Astrocyte (in vitro differentiated cells and primary cell): ENCODE data around the gene TENM3. TPM values are rescaled to one million over a fixed set of nuclear protein-coding genes. Genes with fewer than 3 reads are reported as not detected.

ENCODE experiments used
- DNase-seq: peaks from one replicate; pipeline ENCODE4 v3.0.0-alpha.2; 2010; ENCODE audit warnings: low read depth
- FAIRE-seq: peaks from 2 replicates; lab custom pipeline; 2011; peaks lifted over from hg19 to GRCh38; lab: Jason Lieb, UNC
- H2AFZ ChIP-seq: 2 replicates; pipeline ENCODE4 v1.6.0; 2012; ENCODE audit warnings: low read depth, low read length, inconsistent platforms
- H3K27ac ChIP-seq: 2 replicates; pipeline ENCODE4 v1.5.1; 2011; ENCODE audit warnings: low read depth, low read length, inconsistent platforms
- H3K27me3 ChIP-seq: 2 replicates; pipeline ENCODE4 v1.6.0; 2011; ENCODE audit warnings: low read length, inconsistent platforms; ENCODE audit not compliant: insufficient read depth
- H3K36me3 ChIP-seq: 2 replicates; pipeline ENCODE4 v1.5.1; 2011; ENCODE audit warnings: low read length, inconsistent platforms; ENCODE audit not compliant: insufficient read depth
- H3K4me1 ChIP-seq: 2 replicates; pipeline ENCODE4 v1.5.1; 2011; ENCODE audit warnings: low read length, inconsistent platforms; ENCODE audit not compliant: insufficient read depth
- H3K4me2 ChIP-seq: 2 replicates; pipeline ENCODE4 v1.6.0; 2012; ENCODE audit warnings: low read length, inconsistent platforms
- H3K4me3 ChIP-seq: 2 replicates; pipeline ENCODE4 v1.5.1; 2011; ENCODE audit warnings: low read depth, mild to moderate bottlenecking, low read length, inconsistent platforms; ENCODE audit not compliant: insufficient read depth
- H3K79me2 ChIP-seq: 2 replicates; pipeline ENCODE4 v1.6.0; 2012; ENCODE audit warnings: mild to moderate bottlenecking, low read length, inconsistent platforms; ENCODE audit not compliant: insufficient read depth
- H3K9ac ChIP-seq: 2 replicates; pipeline ENCODE4 v1.6.0; 2012; ENCODE audit warnings: mild to moderate bottlenecking, low read length, inconsistent platforms
- H3K9me3 ChIP-seq: 2 replicates; pipeline ENCODE4 v1.5.1; 2012; ENCODE audit warnings: low read depth, mild to moderate bottlenecking, low read length, inconsistent platforms; ENCODE audit not compliant: insufficient read depth
- H4K20me1 ChIP-seq: 2 replicates; pipeline ENCODE4 v1.6.0; 2012; ENCODE audit warnings: low read length, inconsistent platforms; ENCODE audit not compliant: insufficient read depth
- H3K27ac Mint-ChIP-seq: one replicate; pipeline ENCODE4 v1.8.0; 2021; ENCODE audit warnings: mild to moderate bottlenecking, mixed read lengths; ENCODE audit not compliant: unreplicated experiment
- H3K27me3 Mint-ChIP-seq: one replicate; pipeline ENCODE4 v1.8.0; 2021; ENCODE audit warnings: low read depth, mixed read lengths; ENCODE audit not compliant: unreplicated experiment
- H3K36me3 Mint-ChIP-seq: one replicate; pipeline ENCODE4 v1.8.0; 2021; ENCODE audit warnings: low read depth, mixed read lengths; ENCODE audit not compliant: unreplicated experiment
- H3K4me1 Mint-ChIP-seq: one replicate; pipeline ENCODE4 v1.8.0; 2021; ENCODE audit warnings: low read depth, mixed read lengths; ENCODE audit not compliant: unreplicated experiment
- H3K4me3 Mint-ChIP-seq: one replicate; pipeline ENCODE4 v1.8.0; 2021; ENCODE audit warnings: mild to moderate bottlenecking, moderate library complexity, mixed read lengths; ENCODE audit not compliant: unreplicated experiment
- H3K9me3 Mint-ChIP-seq: one replicate; pipeline ENCODE4 v1.8.0; 2021; ENCODE audit warnings: mild to moderate bottlenecking, mixed read lengths; ENCODE audit not compliant: unreplicated experiment
- CTCF ChIP-seq: IDR thresholded peaks from 2 replicates; pipeline ENCODE4 v1.5.1; 2011; ENCODE audit warnings: low read depth, mild to moderate bottlenecking, inconsistent platforms, low read length, moderate library complexity; ENCODE audit not compliant: insufficient read depth
- EZH2 ChIP-seq: IDR thresholded peaks from 2 replicates; pipeline ENCODE4 v1.6.1; 2012; ENCODE audit warnings: mild to moderate bottlenecking, low read length, inconsistent platforms; ENCODE audit not compliant: insufficient read depth
- total RNA-seq: library from RNA; stranded (reverse); gene quantifications from 2 replicates; pipeline ENCODE4 v1.2.1, GENCODE V29; 2021

TENM3 gene
- total RNA-seq, 1 donor from 2014 or later = 127 TPM

DNA sequence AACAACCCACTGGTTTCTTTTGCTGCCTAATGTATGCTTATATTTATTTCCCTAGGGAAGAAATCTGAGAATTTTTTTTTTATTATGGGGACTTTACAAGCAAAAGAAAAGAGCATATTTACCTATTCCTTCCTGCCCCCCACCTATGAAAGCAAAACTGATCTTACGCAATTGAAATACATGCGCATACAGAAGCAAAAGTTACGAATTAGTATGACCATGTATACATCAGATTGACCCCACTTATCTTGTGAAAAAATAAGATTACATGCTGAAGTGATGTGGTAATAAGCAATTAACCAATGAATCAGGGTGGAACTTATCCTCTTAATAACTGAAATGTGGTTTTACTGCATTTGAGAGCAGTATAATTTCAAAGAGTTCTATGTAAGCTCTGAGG, 151.0 kb downstream of the TENM3 start:
- Mint-ChIP-seq H3K27ac (no peak overlapping the region), H3K4me3 (no peak overlapping the region), H3K36me3 (peaks cover 4% of the 10 kb centered on the region), H3K27me3 (no peaks in the 10 kb centered on the region), H3K9me3 (no peaks in the 10 kb centered on the region), H3K4me1 (peaks cover 4% of the 10 kb centered on the region)
- Histone ChIP-seq H4K20me1 (no peaks in the 10 kb centered on the region), H3K4me3 (no peak overlapping the region), H3K4me2 (no peak overlapping the region), H3K27me3 (no peaks in the 10 kb centered on the region), H2AFZ (no peak overlapping the region), H3K27ac (no peak overlapping the region), H3K9me3 (no peaks in the 10 kb centered on the region), H3K4me1 (no peaks in the 10 kb centered on the region), H3K9ac (no peak overlapping the region), H3K36me3 (no peaks in the 10 kb centered on the region), H3K79me2 (no peaks in the 10 kb centered on the region)
- FAIRE-seq (no peak), DNase-seq (no peak)
- TF ChIP-seq CTCF = no peak
- TF ChIP-seq EZH2 = no peak

- Histone ChIP-seq H3K79me2 (no peaks in the 10 kb centered on the region), H3K9me3 (peaks cover 2% of the 10 kb centered on the region), H3K36me3 (no peaks in the 10 kb centered on the region), H3K27ac (no peak overlapping the region), H2AFZ (no peak overlapping the region), H3K9ac (no peak overlapping the region), H3K4me3 (no peak overlapping the region), H3K4me1 (no peaks in the 10 kb centered on the region), H4K20me1 (no peaks in the 10 kb centered on the region), H3K4me2 (no peak overlapping the region), H3K27me3 (no peaks in the 10 kb centered on the region)
- Mint-ChIP-seq H3K27me3 (no peaks in the 10 kb centered on the region), H3K36me3 (peaks cover 4% of the 10 kb centered on the region), H3K27ac (no peak overlapping the region), H3K4me3 (no peak overlapping the region), H3K4me1 (peaks cover 10% of the 10 kb centered on the region), H3K9me3 (no peaks in the 10 kb centered on the region)
- DNase-seq (no peak), FAIRE-seq (no peak)
- no peak for TF ChIP-seq EZH2
- TF ChIP-seq CTCF = no peak
Measured at GRCh38 chr4:182400081-182400480, 156.9 kb downstream of the TENM3 start.

- H3K27ac ChIP-seq = no peak overlapping the region
- no peaks in the 10 kb centered on the region for H3K27me3 ChIP-seq
- H3K36me3 ChIP-seq = no peaks in the 10 kb centered on the region
- H4K20me1 ChIP-seq = peaks cover 3% of the 10 kb centered on the region
- no peak overlapping the region for H3K27ac Mint-ChIP-seq
- H3K9me3 Mint-ChIP-seq = no peaks in the 10 kb centered on the region
- H2AFZ ChIP-seq = no peak overlapping the region
- H3K79me2 ChIP-seq = no peaks in the 10 kb centered on the region
- H3K9me3 ChIP-seq = peaks cover 2% of the 10 kb centered on the region
- TF ChIP-seq CTCF (no peak), EZH2 (no peak)
- FAIRE-seq (no peak), DNase-seq (no peak)
- no peak overlapping the region for H3K4me3 Mint-ChIP-seq
- H3K27me3 Mint-ChIP-seq = no peaks in the 10 kb centered on the region
- no peak overlapping the region for H3K4me3 ChIP-seq
- H3K4me2 ChIP-seq = no peak overlapping the region
- no peaks in the 10 kb centered on the region for H3K4me1 ChIP-seq
- no peak overlapping the region for H3K9ac ChIP-seq
- H3K36me3 Mint-ChIP-seq = peaks cover 6% of the 10 kb centered on the region
- H3K4me1 Mint-ChIP-seq = peaks cover 10% of the 10 kb centered on the region
Measured at GRCh38 chr4:182400790-182401189, 157.6 kb downstream of the TENM3 start.
